T-cell (primary cell): ENCODE results near the gene ALDH18A1. TPM values are rescaled to one million over a fixed set of nuclear protein-coding genes. Genes with fewer than 3 reads are reported as not detected.

Experiments used
- ATAC-seq, 4 experiments: fragments of 200-7000 bp in 3 of 4; fragments of 150-1000 bp in 1 of 4; cut with Tn5 transposase; replicated peaks in 1 of 4; 1 replicate in 3 of 4; 2 replicates in 1 of 4; pipeline ENCODE4 v1.10.0; 2021; ENCODE audit warnings: moderate library complexity in 3 of 4, mild to moderate bottlenecking in 2 of 4, moderate number of reproducible peaks in 1 of 4
- CTCF ChIA-PET, 2 donors: fragments of 300-600 bp; sonication (Branson Sonifier 250); formaldehyde crosslinking; loops; one replicate each; lab custom pipeline; 2022; ENCODE audit warnings: antibody characterized with exemption in 2 of 2; lab: Charles Lee
- POLR2A ChIA-PET, 2 donors: fragments of 300-600 bp; sonication (Branson Sonifier 250); formaldehyde crosslinking; loops; one replicate each; lab custom pipeline; 2022; ENCODE audit warnings: antibody characterized with exemption in 2 of 2; lab: Charles Lee
- DNase-seq, 35 experiments: peaks; one replicate each; pipeline versions ENCODE4 v3.0.0 to v3.0.0-alpha.2; 2013 to 2023
- H3K27ac ChIP-seq: one replicate; pipeline ENCODE4 v1.5.1; 2013; ENCODE audit warnings: low read length
- H3K27me3 ChIP-seq, 2 experiments: replicated peaks in 1 of 2; 1 replicate in 1 of 2; 2 replicates in 1 of 2; pipeline versions ENCODE4 v1.6.1 to v1.7.0; 2013; ENCODE audit warnings: low read length in 1 of 2, mixed read lengths in 1 of 2; ENCODE audit not compliant: control insufficient read depth in 2 of 2, insufficient read depth in 2 of 2; ENCODE audit errors: extremely low read depth in 1 of 2
- H3K36me3 ChIP-seq, 2 donors: 1 replicate in 1 of 2; 2 replicates in 1 of 2; pipeline versions ENCODE4 v1.6.1 to v1.7.0; 2013; ENCODE audit warnings: low read length in 1 of 2; ENCODE audit not compliant: control insufficient read depth in 2 of 2, insufficient read depth in 1 of 2; ENCODE audit errors: extremely low read depth in 1 of 2
- H3K4me1 ChIP-seq, 2 experiments: 1 replicate in 1 of 2; 2 replicates in 1 of 2; pipeline versions ENCODE4 v1.6.1 to v1.7.0; 2013; ENCODE audit warnings: low read length in 2 of 2, mixed read lengths in 1 of 2; ENCODE audit not compliant: insufficient read depth in 2 of 2, control insufficient read depth in 1 of 2; ENCODE audit errors: extremely low read depth in 1 of 2
- H3K4me3 ChIP-seq, 2 donors: 1 replicate in 1 of 2; 2 replicates in 1 of 2; pipeline versions ENCODE4 v1.5.1 to v1.7.0; 2013; ENCODE audit warnings: mild to moderate bottlenecking in 2 of 2, low read length in 1 of 2, moderate library complexity in 1 of 2; ENCODE audit not compliant: control insufficient read depth in 1 of 2; ENCODE audit errors: extremely low read depth in 1 of 2
- H3K9me3 ChIP-seq: 2 replicates; pipeline ENCODE4 v1.7.0; 2013
- H3K27ac Mint-ChIP-seq, 2 donors: one replicate each; pipeline ENCODE4 v1.8.0; 2020 to 2021; ENCODE audit warnings: mild to moderate bottlenecking in 2 of 2, mixed read lengths in 2 of 2
- H3K27me3 Mint-ChIP-seq, 2 donors: one replicate each; pipeline ENCODE4 v1.8.0; 2021 to 2022; ENCODE audit warnings: mixed read lengths in 2 of 2
- H3K36me3 Mint-ChIP-seq: one replicate; pipeline ENCODE4 v1.8.0; 2021; ENCODE audit warnings: mixed read lengths
- H3K4me1 Mint-ChIP-seq, 3 donors: one replicate each; pipeline ENCODE4 v1.8.0; 2020 to 2022; ENCODE audit warnings: mixed read lengths in 3 of 3, mild to moderate bottlenecking in 1 of 3
- H3K4me3 Mint-ChIP-seq, 3 donors: one replicate each; pipeline ENCODE4 v1.8.0; 2020 to 2022; ENCODE audit warnings: mild to moderate bottlenecking in 3 of 3, mixed read lengths in 3 of 3, moderate library complexity in 3 of 3
- H3K9me3 Mint-ChIP-seq, 3 donors: one replicate each; pipeline ENCODE4 v1.8.0; 2020 to 2022; ENCODE audit warnings: mixed read lengths in 3 of 3
- WGBS: methylation state at CpG from one replicate; pipeline ENCODE4 v1.1.5; 2013; ENCODE audit warnings: missing lambda C conversion rate; ENCODE audit not compliant: insufficient coverage; 5-methylcytosine and 5-hydroxymethylcytosine counted together
- total RNA-seq, 35 experiments: library from RNA in 6 of 35; stranded (reverse) in 6 of 35; fragments of 120-200 nt in 1 of 35; gene quantifications; one replicate each; pipeline versions ENCODE4 v1.2.1 to v1.2.4 and lab custom pipeline; 2013 to 2026

The ALDH18A1 gene
- total RNA-seq (10 to 100 TPM; 24.7 to 32.7 (median 28.4) TPM), total RNA-seq (lab: John Stamatoyannopoulos, UW) (24.9 to 176 (median 47.4) reads per million in 29 experiments)
- total RNA-seq (2013): 34.5 TPM

- H3K9me3 ChIP-seq: no peaks in the 10 kb centered on the region
- peaks cover 0 to 13% of the 10 kb centered on the region in 2 donors for H3K36me3 ChIP-seq
- CTCF ChIA-PET: interaction anchor here (0.6 to 4.8 kb wide), 5 partner anchors 8 to 216 kb away, joined by 3 to 35 read pairs (median 3); partner anchors contain the start of gene TCTN3 (in 1 of the 2)
- ATAC-seq: peak; percentile 90 to 95 (median 93)
- Mint-ChIP-seq H3K4me1 (peaks cover 24 to 29% (median 28%) of the 10 kb centered on the region in 3 donors), H3K27me3 (no peaks in the 10 kb centered on the region), H3K4me3 (peak within 1 kb of the TSS; percentile 97 to 99 (median 99)), H3K27ac (peak within 1 kb of the TSS; percentile 77 to 90), H3K36me3 (peaks cover 22% of the 10 kb centered on the region), H3K9me3 (peaks cover 2 to 4% (median 3%) of the 10 kb centered on the region in 3 donors)
- no peaks in the 10 kb centered on the region for H3K27me3 ChIP-seq
- peaks cover 8 to 13% of the 10 kb centered on the region in 2 experiments for H3K4me1 ChIP-seq
- H3K4me3 ChIP-seq: peak within 1 kb of the TSS; percentile 78 to 81
- H3K27ac ChIP-seq: peak within 1 kb of the TSS; percentile 41
- POLR2A ChIA-PET: no interaction called here
- WGBS: under 1% methylated on average over 77 of the region's 83 CpGs
- DNase-seq: peak; percentile 73 to 96 (median 83)
Measured at GRCh38 chr10:95656291-95657164, at the start of gene ALDH18A1. ALDH18A1 (minus strand) TSS chr10:95656711; CDS start chr10:95653377, 3,334 bp downstream.

- ChIA-PET POLR2A (interaction anchor here in 1 of 2 donors (0.6 kb wide), 1 partner anchor 20 kb away, joined by 3 read pairs; no protein-coding TSS in a partner anchor), CTCF (no interaction called here)
- H3K4me3 Mint-ChIP-seq: no peak overlapping the region
- H3K27ac ChIP-seq: no peak overlapping the region
- peaks cover 10 to 13% (median 12%) of the 10 kb centered on the region in 3 donors for H3K4me1 Mint-ChIP-seq
- H3K36me3 ChIP-seq: no peaks in the 10 kb centered on the region
- H3K4me3 ChIP-seq: no peak overlapping the region
- H3K9me3 Mint-ChIP-seq: no peaks in the 10 kb centered on the region
- peaks cover 0 to 10% of the 10 kb centered on the region in 2 experiments for H3K27me3 ChIP-seq
- no peak for ATAC-seq
- peaks cover 2 to 8% of the 10 kb centered on the region in 2 experiments for H3K4me1 ChIP-seq
- no peaks in the 10 kb centered on the region for H3K36me3 Mint-ChIP-seq
- DNase-seq: no peak
- H3K9me3 ChIP-seq: no peaks in the 10 kb centered on the region
- WGBS: no CpG with 5 or more reads among the region's 2 CpGs
- peaks cover 6 to 8% of the 10 kb centered on the region in 2 donors for H3K27me3 Mint-ChIP-seq
- no peak overlapping the region for H3K27ac Mint-ChIP-seq
Measured at GRCh38 chr10:95698415-95698814, 41.9 kb upstream of the ALDH18A1 start.

- Mint-ChIP-seq H3K9me3 (no peaks in the 10 kb centered on the region), H3K4me3 (no peak overlapping the region), H3K27ac (no peak overlapping the region), H3K4me1 (peaks cover 20 to 22% (median 21%) of the 10 kb centered on the region in 3 donors), H3K27me3 (peaks cover 6 to 8% of the 10 kb centered on the region in 2 donors), H3K36me3 (peaks cover 2% of the 10 kb centered on the region)
- no peaks in the 10 kb centered on the region for H3K9me3 ChIP-seq
- no peak overlapping the region for H3K27ac ChIP-seq
- ATAC-seq (no peak), DNase-seq (peak in 1 of 35 experiments; percentile 14)
- H3K4me1 ChIP-seq: peaks cover 5 to 18% of the 10 kb centered on the region in 2 experiments
- peaks cover 0 to 10% of the 10 kb centered on the region in 2 experiments for H3K27me3 ChIP-seq
- ChIA-PET POLR2A (no interaction called here), CTCF (no interaction called here)
- H3K36me3 ChIP-seq: no peaks in the 10 kb centered on the region
- H3K4me3 ChIP-seq: no peak overlapping the region
- WGBS: 29% methylated on average over 1 of the region's 3 CpGs
Measured at GRCh38 chr10:95697429-95697828, 40.9 kb upstream of the ALDH18A1 start.

- ATAC-seq (no peak), DNase-seq (peak in 1 of 35 experiments; percentile 9)
- ChIA-PET CTCF (interaction anchor here (0.7 to 3.8 kb wide), 13 partner anchors 17 to 599 kb away, joined by 4 to 173 read pairs (median 13); partner anchors contain the start of gene ALDH18A1 (in 1 of the 2)), POLR2A (interaction anchor here (0.6 kb wide), 2 partner anchors 893 to 1176 kb away, joined by 3 to 5 read pairs; no protein-coding TSS in a partner anchor)
- Histone ChIP-seq H3K27me3 (peaks cover 0 to 10% of the 10 kb centered on the region in 2 experiments), H3K4me3 (no peak overlapping the region), H3K36me3 (peaks cover 0 to 15% of the 10 kb centered on the region in 2 donors), H3K9me3 (no peaks in the 10 kb centered on the region), H3K4me1 (peaks cover 5 to 23% of the 10 kb centered on the region in 2 experiments), H3K27ac (peak overlapping the region; percentile 28)
- Mint-ChIP-seq H3K27ac (peak overlapping the region in 1 of 2 donors; percentile 88), H3K36me3 (peaks cover 20% of the 10 kb centered on the region), H3K4me3 (peak overlapping the region; percentile 95 to 98 (median 96)), H3K27me3 (peaks cover 5 to 6% of the 10 kb centered on the region in 2 donors), H3K9me3 (no peaks in the 10 kb centered on the region), H3K4me1 (peaks cover 42 to 49% (median 43%) of the 10 kb centered on the region in 3 donors)
- WGBS: 97% methylated on average over 9 of the region's 18 CpGs
Measured at GRCh38 chr10:95694665-95695064, 38.2 kb upstream of the ALDH18A1 start.

- H3K27me3 Mint-ChIP-seq: peaks cover 0 to 2% of the 10 kb centered on the region in 2 donors
- H3K4me1 Mint-ChIP-seq: peaks cover 45 to 55% (median 48%) of the 10 kb centered on the region in 3 donors
- CTCF ChIA-PET: interaction anchor here (0.5 to 3.8 kb wide), 70 partner anchors 9 to 1374 kb away, joined by 3 to 173 read pairs (median 4); partner anchors contain the start of genes CC2D2B (in 2 of the 2), CCNJ (in 2 of the 2), ALDH18A1 (in 1 of the 2) and ENTPD1 (in 1 of the 2)
- peak; percentile 98 to 99 (median 98) for ATAC-seq
- Histone ChIP-seq H3K27me3 (peaks cover 0 to 5% of the 10 kb centered on the region in 2 experiments), H3K4me3 (peak within 1 kb of the TSS; percentile 71 to 91), H3K9me3 (no peaks in the 10 kb centered on the region), H3K4me1 (peaks cover 5 to 23% of the 10 kb centered on the region in 2 experiments), H3K27ac (peak within 1 kb of the TSS; percentile 80), H3K36me3 (peaks cover 0 to 19% of the 10 kb centered on the region in 2 donors)
- WGBS: under 1% methylated on average over 50 of the region's 53 CpGs
- H3K9me3 Mint-ChIP-seq: no peaks in the 10 kb centered on the region
- H3K4me3 Mint-ChIP-seq: peak within 1 kb of the TSS; percentile 95 to 98 (median 96)
- POLR2A ChIA-PET: interaction anchor here (0.6 to 1.5 kb wide), 8 partner anchors 45 to 1177 kb away, joined by 3 to 6 read pairs (median 5); no protein-coding TSS in a partner anchor
- peak; percentile 88 to 99 (median 95) for DNase-seq
- peak within 1 kb of the TSS; percentile 88 to 93 for H3K27ac Mint-ChIP-seq
- peaks cover 23% of the 10 kb centered on the region for H3K36me3 Mint-ChIP-seq
Measured at GRCh38 chr10:95693668-95694534, 37.4 kb upstream of the ALDH18A1 start, which contains the start of gene TCTN3. TCTN3 (minus strand) TSS chr10:95693927; CDS start chr10:95693899, 28 bp downstream.
